ENCODE measurements around the gene IFI16. TPM values are rescaled to one million over a fixed set of nuclear protein-coding genes. Genes with fewer than 3 reads are reported as not detected.

Gene IFI16
- total RNA-seq, 3 donors from 2014 or later (not counting 1 experiment from before 2014, with no cell fraction given) = 141 to 218 (median 151) TPM

DNA sequence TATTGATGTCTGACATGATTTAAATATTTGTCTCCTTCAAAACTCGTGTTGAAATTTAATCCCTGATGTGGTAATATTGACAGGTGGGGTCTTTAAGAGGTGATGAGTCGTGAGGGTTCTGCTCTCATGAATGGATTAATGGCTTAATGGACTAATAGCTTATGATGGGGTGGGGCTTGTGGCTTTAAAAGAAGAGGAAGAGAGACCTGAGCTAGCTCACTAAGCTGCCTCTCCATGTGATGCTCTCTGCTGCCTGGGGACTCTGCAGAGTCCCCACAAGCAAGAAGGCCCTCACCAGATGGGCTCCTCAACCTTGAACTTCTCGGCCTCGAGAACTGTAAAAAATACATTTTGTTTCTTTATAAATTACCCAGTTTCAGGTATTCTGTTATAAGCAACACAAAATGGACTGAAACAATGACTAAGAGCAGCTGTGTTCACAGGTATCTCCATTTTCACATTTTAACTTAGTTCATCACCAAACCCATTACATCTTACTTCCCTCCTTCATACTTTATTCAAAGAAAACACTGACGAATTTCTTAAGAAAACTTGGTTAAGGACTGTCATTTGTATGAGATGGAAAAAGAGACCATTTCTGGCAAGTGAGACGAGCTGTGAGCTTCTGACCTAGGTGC is 79.0 kb downstream of the IFI16 start:
- no peaks in the 10 kb centered on the region for H3K36me3 Mint-ChIP-seq
- no peak overlapping the region for H3K27ac ChIP-seq (ENCODE audit: low read length)
- H3K27me3 Mint-ChIP-seq (ENCODE audit: low read depth in 2 of 2) = no peaks in the 10 kb centered on the region
- no peak overlapping the region for H3K4me3 ChIP-seq (ENCODE audit: low read length)
- no peak overlapping the region for H3K4me3 Mint-ChIP-seq
- intact Hi-C loops (cut with micrococcal nuclease) = loop anchor here (5.0 kb wide), 1 partner anchor 886 kb away; no protein-coding TSS in a partner anchor
- DNase-seq (no peak), ATAC-seq (no peak)
- no peaks in the 10 kb centered on the region for H3K9me3 ChIP-seq (ENCODE audit: control insufficient read depth, insufficient read depth, low read length)
- TF ChIP-seq, protein P1, sequence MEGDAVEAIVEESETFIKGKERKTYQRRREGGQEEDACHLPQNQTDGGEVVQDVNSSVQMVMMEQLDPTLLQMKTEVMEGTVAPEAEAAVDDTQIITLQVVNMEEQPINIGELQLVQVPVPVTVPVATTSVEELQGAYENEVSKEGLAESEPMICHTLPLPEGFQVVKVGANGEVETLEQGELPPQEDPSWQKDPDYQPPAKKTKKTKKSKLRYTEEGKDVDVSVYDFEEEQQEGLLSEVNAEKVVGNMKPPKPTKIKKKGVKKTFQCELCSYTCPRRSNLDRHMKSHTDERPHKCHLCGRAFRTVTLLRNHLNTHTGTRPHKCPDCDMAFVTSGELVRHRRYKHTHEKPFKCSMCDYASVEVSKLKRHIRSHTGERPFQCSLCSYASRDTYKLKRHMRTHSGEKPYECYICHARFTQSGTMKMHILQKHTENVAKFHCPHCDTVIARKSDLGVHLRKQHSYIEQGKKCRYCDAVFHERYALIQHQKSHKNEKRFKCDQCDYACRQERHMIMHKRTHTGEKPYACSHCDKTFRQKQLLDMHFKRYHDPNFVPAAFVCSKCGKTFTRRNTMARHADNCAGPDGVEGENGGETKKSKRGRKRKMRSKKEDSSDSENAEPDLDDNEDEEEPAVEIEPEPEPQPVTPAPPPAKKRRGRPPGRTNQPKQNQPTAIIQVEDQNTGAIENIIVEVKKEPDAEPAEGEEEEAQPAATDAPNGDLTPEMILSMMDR (IDR thresholded peaks at IDR 0.05) = no peak
- H3K27ac Mint-ChIP-seq = no peak overlapping the region
- no peaks in the 10 kb centered on the region for H3K27me3 ChIP-seq (ENCODE audit: control insufficient read depth, insufficient read depth, low read length)
- no peaks in the 10 kb centered on the region for H3K9me3 Mint-ChIP-seq
- peaks cover 21 to 25% of the 10 kb centered on the region in 2 donors for H3K4me1 Mint-ChIP-seq
- peaks cover 11% of the 10 kb centered on the region for H3K4me1 ChIP-seq (ENCODE audit: control insufficient read depth, insufficient read depth, low read length)
- 77% methylated on average over 4 of the region's 6 CpGs for WGBS (ENCODE audit: insufficient coverage)
- no peaks in the 10 kb centered on the region for H3K36me3 ChIP-seq (ENCODE audit: control insufficient read depth, insufficient read depth, low read length)

DNA sequence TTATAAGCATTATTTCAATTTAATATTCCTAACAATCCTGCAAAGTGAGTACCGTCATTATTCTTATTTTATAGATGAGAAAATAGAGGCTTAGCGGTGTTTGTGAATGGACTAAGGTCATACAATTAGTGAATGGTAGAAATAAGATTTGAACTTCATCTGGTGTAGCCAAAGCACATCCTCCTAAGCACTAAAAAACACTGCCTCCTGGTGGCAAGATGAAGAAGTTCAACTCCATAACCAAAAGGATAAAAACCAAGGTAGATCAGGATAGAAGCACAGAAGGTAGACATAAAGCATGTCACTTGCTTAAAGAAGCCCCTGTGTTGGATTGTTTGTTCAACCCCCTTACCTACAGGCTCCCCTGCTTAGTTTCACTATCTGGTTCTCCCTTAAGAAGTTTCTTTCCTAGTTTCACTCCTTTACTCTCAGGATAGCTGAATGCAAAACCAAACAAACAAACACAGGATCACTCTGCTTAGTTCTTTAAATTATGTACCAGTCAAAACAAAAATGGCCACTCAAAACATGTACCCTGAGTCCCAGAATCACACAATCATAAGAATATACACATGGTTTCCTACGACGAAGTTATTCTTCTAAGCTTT is 79.6 kb downstream of the IFI16 start:
- Mint-ChIP-seq H3K27me3 (ENCODE audit: low read depth in 2 of 2) (no peaks in the 10 kb centered on the region), H3K27ac (no peak overlapping the region), H3K4me3 (no peak overlapping the region), H3K4me1 (peaks cover 21 to 25% of the 10 kb centered on the region in 2 donors), H3K36me3 (no peaks in the 10 kb centered on the region), H3K9me3 (no peaks in the 10 kb centered on the region)
- Histone ChIP-seq H3K27ac (ENCODE audit: low read length) (no peak overlapping the region), H3K4me3 (ENCODE audit: low read length) (no peak overlapping the region), H3K27me3 (ENCODE audit: control insufficient read depth, insufficient read depth, low read length) (no peaks in the 10 kb centered on the region), H3K4me1 (ENCODE audit: control insufficient read depth, insufficient read depth, low read length) (peaks cover 11% of the 10 kb centered on the region), H3K36me3 (ENCODE audit: control insufficient read depth, insufficient read depth, low read length) (no peaks in the 10 kb centered on the region), H3K9me3 (ENCODE audit: control insufficient read depth, insufficient read depth, low read length) (no peaks in the 10 kb centered on the region)
- TF ChIP-seq, protein P1 (IDR thresholded peaks at IDR 0.05) = peak; percentile 77
- ATAC-seq (peak in 1 of 3 donors; percentile 46), DNase-seq (peak in 1 of 2 donors; percentile 73)
- intact Hi-C loops (cut with micrococcal nuclease) = loop anchor here (5.0 kb wide), 1 partner anchor 887 kb away; no protein-coding TSS in a partner anchor
- 98% methylated on average over 2 of the region's 4 CpGs for WGBS (ENCODE audit: insufficient coverage)

DNA sequence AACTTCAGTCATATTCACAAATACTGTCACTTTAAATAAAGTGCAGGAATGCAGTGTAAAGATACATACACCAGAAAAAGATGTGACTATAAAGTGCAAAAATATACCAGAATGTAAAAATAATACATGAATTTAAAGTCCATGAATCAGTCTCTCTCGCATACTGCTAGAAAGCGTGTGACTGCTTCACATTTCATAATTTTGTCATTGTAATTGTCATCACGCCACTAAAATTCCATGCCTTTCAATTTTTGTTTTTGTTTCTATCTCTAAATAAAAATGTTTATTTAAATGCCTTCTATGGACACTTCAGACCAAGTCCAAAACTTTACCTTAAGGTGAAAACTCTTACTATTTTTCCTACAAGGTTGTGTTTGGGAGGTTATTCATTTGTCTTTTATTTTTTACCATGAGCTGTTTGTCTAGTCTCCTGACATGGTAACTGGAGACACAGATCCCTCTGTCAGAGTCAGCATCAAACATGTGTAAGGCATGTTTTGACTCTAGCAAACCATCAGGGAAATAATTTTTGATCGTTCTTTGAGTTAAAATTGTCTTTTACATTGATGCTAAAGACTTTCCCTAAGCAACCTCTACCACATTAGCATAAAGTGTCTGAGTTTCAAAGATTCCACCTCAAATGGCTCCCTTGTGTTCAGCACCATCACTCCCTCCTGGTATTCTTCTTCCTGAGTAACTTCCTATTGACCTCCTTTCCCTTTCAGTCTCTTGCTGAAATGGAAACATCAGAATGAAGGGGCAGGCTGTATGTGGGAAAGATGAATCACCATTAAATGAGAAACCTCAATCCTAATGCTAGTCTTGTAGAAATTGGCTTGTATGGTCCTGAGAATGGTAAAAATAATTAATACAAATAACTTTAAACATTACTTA is 80.8 kb downstream of the IFI16 start:
- Histone ChIP-seq H3K4me1 (ENCODE audit: control insufficient read depth, insufficient read depth, low read length) (peaks cover 11% of the 10 kb centered on the region), H3K27me3 (ENCODE audit: control insufficient read depth, insufficient read depth, low read length) (no peaks in the 10 kb centered on the region), H3K27ac (ENCODE audit: low read length) (no peak overlapping the region), H3K9me3 (ENCODE audit: control insufficient read depth, insufficient read depth, low read length) (no peaks in the 10 kb centered on the region), H3K4me3 (ENCODE audit: low read length) (no peak overlapping the region), H3K36me3 (ENCODE audit: control insufficient read depth, insufficient read depth, low read length) (no peaks in the 10 kb centered on the region)
- 84% methylated on average over 3 of the region's 4 CpGs for WGBS (ENCODE audit: insufficient coverage)
- Mint-ChIP-seq H3K36me3 (no peaks in the 10 kb centered on the region), H3K4me1 (peaks cover 21 to 25% of the 10 kb centered on the region in 2 donors), H3K27ac (peak overlapping the region in 1 of 2 donors; percentile 83), H3K9me3 (no peaks in the 10 kb centered on the region), H3K4me3 (no peak overlapping the region), H3K27me3 (ENCODE audit: low read depth in 2 of 2) (no peaks in the 10 kb centered on the region)
- DNase-seq (no peak), ATAC-seq (no peak)
- TF ChIP-seq, protein P1 (IDR thresholded peaks at IDR 0.05) = no peak
- intact Hi-C loops (cut with micrococcal nuclease) = no loop called here

All from natural killer cell (primary cell).